SK-N-SH treated with all-trans-retinoic acid at 6 μM for 48 hours (cell line): ENCODE data around the gene CYP2S1.
"Not testable (repeated sequence)": the region's sequence is repeated elsewhere in the genome, so short reads cannot be mapped to it uniquely, and the experiment has no call there.

Experiments
- BACH2 ChIP-seq: fragments of 250-450 bp; sonication (Bioruptor Pico); IDR thresholded peaks from 2 replicates; pipeline ENCODE4 v1.9.0; 2021; ENCODE audit warnings: mild to moderate bottlenecking, borderline replicate concordance
- GLIS3 ChIP-seq: fragments of 250-450 bp; sonication (Bioruptor Pico); IDR thresholded peaks from 2 replicates; pipeline ENCODE4 v1.5.0; 2020; ENCODE audit warnings: mild to moderate bottlenecking, moderate library complexity
- PPARA ChIP-seq: fragments of 250-450 bp; sonication (Bioruptor Pico); IDR thresholded peaks from 2 replicates; pipeline ENCODE4 v1.5.0; 2020; ENCODE audit warnings: mild to moderate bottlenecking, borderline replicate concordance
- ZC3H10 ChIP-seq: fragments of 250-450 bp; sonication (Bioruptor Pico); IDR thresholded peaks from 2 replicates; pipeline ENCODE4 v1.5.1; 2021; ENCODE audit warnings: mild to moderate bottlenecking, moderate library complexity
- ZFP3 ChIP-seq: fragments of 250-450 bp; sonication (Bioruptor Pico); IDR thresholded peaks from 2 replicates; pipeline ENCODE4 v1.5.0; 2020; ENCODE audit warnings: mild to moderate bottlenecking, moderate library complexity
- ZFP30 ChIP-seq: fragments of 450-650 bp; formaldehyde crosslinking; IDR thresholded peaks from 2 replicates; pipeline ENCODE4 v1.5.0; 2022; ENCODE audit warnings: mild to moderate bottlenecking, moderate library complexity

- TF ChIP-seq GLIS3; ZFP3; ZC3H10; BACH2 (CRISPR knock-in tag); ZFP30 (CRISPR knock-in tag); PPARA: not testable (repeated sequence)
These were observed 36.3 kb downstream of the CYP2S1 start for GRCh38 chr19:41229338-41229737.
